Effector memory CD8-positive, alpha-beta T cell (primary cell): ENCODE results near the gene C9orf78.
"Not testable (repeated sequence)": the region's sequence is repeated elsewhere in the genome, so short reads cannot be mapped to it uniquely, and the experiment has no call there.

Experiments
- ATAC-seq: fragments of 150-1000 bp; cut with Tn5 transposase; replicated peaks from 2 replicates; pipeline ENCODE4 v1.10.0; 2021; ENCODE audit warnings: mild to moderate bottlenecking, moderate library complexity
- DNase-seq, 3 experiments: peaks; one replicate each; pipeline ENCODE4 v3.0.0; 2021
- H3K27ac Mint-ChIP-seq, 2 donors: one replicate each; pipeline ENCODE4 v1.8.0; 2022; ENCODE audit warnings: mild to moderate bottlenecking in 2 of 2, mixed read lengths in 2 of 2, moderate library complexity in 2 of 2
- H3K27me3 Mint-ChIP-seq, 2 donors: one replicate each; pipeline ENCODE4 v1.8.0; 2022; ENCODE audit warnings: mixed read lengths in 2 of 2
- H3K36me3 Mint-ChIP-seq: one replicate; pipeline ENCODE4 v1.8.0; 2022; ENCODE audit warnings: mild to moderate bottlenecking, moderate library complexity, mixed read lengths; ENCODE audit not compliant: insufficient read depth
- H3K4me1 Mint-ChIP-seq, 2 donors: one replicate each; pipeline ENCODE4 v1.8.0; 2022; ENCODE audit warnings: low read depth in 2 of 2, mixed read lengths in 2 of 2
- H3K4me3 Mint-ChIP-seq, 2 donors: one replicate each; pipeline ENCODE4 v1.8.0; 2022; ENCODE audit warnings: mild to moderate bottlenecking in 2 of 2, mixed read lengths in 2 of 2, moderate library complexity in 2 of 2
- H3K9me3 Mint-ChIP-seq, 2 donors: one replicate each; pipeline ENCODE4 v1.8.0; 2022; ENCODE audit warnings: mixed read lengths in 2 of 2

C9orf78 gene

DNA sequence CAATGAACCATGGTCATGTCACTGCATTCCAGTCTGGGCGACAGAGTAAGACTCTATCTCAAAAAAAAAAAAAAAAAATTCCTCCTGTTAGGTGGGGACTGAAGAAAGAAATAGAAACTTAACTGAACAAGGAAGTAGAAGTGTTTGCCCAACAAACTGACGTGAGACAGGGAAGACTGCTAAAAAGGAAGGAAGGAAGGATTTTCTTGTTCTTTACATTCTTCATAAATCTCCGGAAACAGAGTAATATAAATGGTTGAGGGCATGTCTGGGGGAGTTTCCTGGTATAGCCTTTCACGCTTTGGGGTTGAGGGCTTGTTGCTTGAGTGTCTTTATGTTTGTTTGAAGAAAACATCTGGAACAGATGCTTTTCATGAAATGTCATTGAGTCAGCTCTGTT is 29.0 kb downstream of the C9orf78 start:
- DNase-seq: no peak
- Mint-ChIP-seq H3K4me3 (peak overlapping the region in 1 of 2 donors; percentile 17), H3K27me3 (no peaks in the 10 kb centered on the region)

DNA sequence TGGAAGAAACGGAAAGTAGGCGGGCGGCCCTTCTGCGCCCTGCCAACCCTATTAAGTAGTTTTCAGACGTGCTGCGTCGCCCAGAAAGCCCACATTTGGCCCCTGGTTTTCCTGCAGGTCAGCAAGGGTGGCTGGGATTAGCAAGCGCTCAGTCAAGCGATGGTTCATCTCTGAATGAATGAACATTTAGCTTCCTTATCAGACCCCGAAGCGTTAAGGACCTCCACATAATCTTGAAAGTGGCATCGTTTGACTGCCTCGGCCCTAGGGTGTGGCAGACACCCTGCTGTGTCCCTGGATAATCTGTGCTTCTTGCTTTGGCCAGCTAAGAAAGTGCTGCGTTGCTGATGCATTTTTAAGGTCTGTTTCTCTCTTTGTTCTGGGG is 31.4 kb downstream of the C9orf78 start:
- Mint-ChIP-seq H3K4me1 (peaks cover 18 to 20% of the 10 kb centered on the region in 2 donors), H3K9me3 (no peaks in the 10 kb centered on the region), H3K27ac (peak overlapping the region; percentile 53 to 94), H3K4me3 (peak overlapping the region; percentile 90 to 92), H3K27me3 (no peaks in the 10 kb centered on the region), H3K36me3 (peaks cover 45% of the 10 kb centered on the region)
- DNase-seq (no peak), ATAC-seq (no peak)

More for the DNA sequence above, 29.0 kb downstream of the C9orf78 start:
- H3K27ac Mint-ChIP-seq: peak overlapping the region; percentile 42 to 66
- no peaks in the 10 kb centered on the region for H3K9me3 Mint-ChIP-seq
- H3K4me1 Mint-ChIP-seq: peaks cover 20 to 23% of the 10 kb centered on the region in 2 donors
- peaks cover 64% of the 10 kb centered on the region for H3K36me3 Mint-ChIP-seq
- no peak for ATAC-seq

DNA sequence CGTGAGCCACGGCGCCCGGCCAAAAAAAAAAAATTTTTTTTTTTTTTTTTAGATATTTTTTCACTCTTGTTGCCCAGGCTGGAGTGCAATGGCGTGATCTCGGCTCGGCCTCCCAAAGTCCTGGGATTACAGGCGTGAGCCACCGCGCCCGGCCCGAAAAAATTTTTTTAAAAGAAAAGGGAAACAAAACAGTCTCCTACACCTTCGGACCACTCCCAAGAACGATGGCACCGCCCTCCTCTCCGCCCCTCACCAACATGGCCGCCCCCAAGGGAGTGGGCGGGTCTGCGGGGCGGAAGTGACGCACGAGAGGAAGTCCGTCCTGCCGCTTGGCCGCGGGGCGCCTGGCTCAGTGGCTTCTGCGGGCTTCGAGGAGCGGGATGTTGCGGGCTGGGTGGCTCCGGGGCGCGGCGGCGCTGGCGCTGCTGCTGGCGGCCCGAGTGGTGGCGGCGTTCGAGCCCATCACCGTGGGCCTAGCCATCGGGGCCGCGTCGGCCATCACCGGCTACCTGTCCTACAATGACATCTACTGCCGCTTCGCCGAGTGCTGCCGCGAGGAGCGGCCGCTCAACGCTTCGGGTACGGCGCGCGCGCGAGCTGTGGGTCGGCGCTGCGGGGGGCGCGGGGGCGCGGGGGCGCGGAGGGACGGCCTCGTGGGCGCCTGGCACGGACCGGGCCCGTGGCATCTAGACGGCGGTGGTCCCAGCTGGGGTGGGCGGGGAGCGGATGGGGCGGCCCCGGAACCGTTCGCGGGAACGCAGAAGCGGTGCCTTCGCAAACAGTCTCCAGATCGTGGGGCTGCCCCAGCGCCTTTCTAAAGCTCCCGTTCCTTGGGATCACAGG is 32.0 kb downstream of the C9orf78 start, which contains the start of gene TOR1B:
Gene TOR1B (plus strand): TSS at position 352 of the 843 bp plus-strand sequence. CDS start 29 bp downstream, at position 381.
- Mint-ChIP-seq H3K27ac (peak within 1 kb of the TSS; percentile 87 to 94), H3K4me3 (peak within 1 kb of the TSS; percentile 90 to 92), H3K36me3 (peaks cover 41% of the 10 kb centered on the region), H3K9me3 (no peaks in the 10 kb centered on the region), H3K27me3 (no peaks in the 10 kb centered on the region), H3K4me1 (peaks cover 18 to 20% of the 10 kb centered on the region in 2 donors)
- DNase-seq (peak; percentile 94 to 98 (median 94)), ATAC-seq (peak; percentile 93)

GRCh38 chr9:129801504-129801903 is 33.6 kb downstream of the C9orf78 start:
- Mint-ChIP-seq H3K4me1 (peaks cover 17 to 20% of the 10 kb centered on the region in 2 donors), H3K36me3 (peaks cover 30% of the 10 kb centered on the region), H3K9me3 (no peaks in the 10 kb centered on the region), H3K4me3 (peak overlapping the region; percentile 40 to 66), H3K27ac (no peak overlapping the region), H3K27me3 (no peaks in the 10 kb centered on the region)
- no peak for DNase-seq
- no peak for ATAC-seq

DNA sequence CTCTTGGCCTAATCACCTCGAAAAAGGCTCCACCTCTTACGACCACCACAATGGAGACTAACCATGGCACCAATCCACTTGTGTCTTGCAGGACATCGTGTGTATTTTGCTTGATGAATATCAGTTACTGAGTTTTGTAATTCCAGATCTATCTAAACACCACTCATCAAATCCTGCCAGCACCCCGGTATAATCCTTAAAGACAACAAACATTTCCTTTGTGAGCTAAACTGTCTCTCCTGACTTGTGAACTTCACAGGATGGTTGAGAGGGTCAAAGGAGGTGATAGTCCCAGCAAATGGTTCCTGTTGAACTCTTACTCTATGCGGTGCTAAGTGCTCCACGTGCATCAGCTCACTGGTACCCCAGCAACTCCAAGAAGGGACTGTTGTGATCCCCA is 36.1 kb downstream of the C9orf78 start:
- DNase-seq (no peak), ATAC-seq (no peak)
- Mint-ChIP-seq H3K4me3 (no peak overlapping the region), H3K9me3 (no peaks in the 10 kb centered on the region), H3K4me1 (peaks cover 3 to 5% of the 10 kb centered on the region in 2 donors), H3K27me3 (peaks cover 0 to 14% of the 10 kb centered on the region in 2 donors), H3K36me3 (peaks cover 9% of the 10 kb centered on the region), H3K27ac (no peak overlapping the region)

- not testable (repeated sequence) for H3K9me3 Mint-ChIP-seq, H3K27ac Mint-ChIP-seq, DNase-seq, H3K4me3 Mint-ChIP-seq, H3K4me1 Mint-ChIP-seq, H3K36me3 Mint-ChIP-seq, ATAC-seq
- H3K27me3 Mint-ChIP-seq: peaks cover 0 to 14% of the 10 kb centered on the region in 2 donors
Measured at GRCh38 chr9:129796029-129796428, 39.0 kb downstream of the C9orf78 start.

GRCh38 chr9:129794549-129794948 is 40.5 kb downstream of the C9orf78 start:
- ATAC-seq (no peak), DNase-seq (no peak)
- Mint-ChIP-seq H3K27ac (no peak overlapping the region), H3K4me1 (no peaks in the 10 kb centered on the region), H3K4me3 (no peak overlapping the region), H3K36me3 (no peaks in the 10 kb centered on the region), H3K9me3 (no peaks in the 10 kb centered on the region), H3K27me3 (peaks cover 0 to 14% of the 10 kb centered on the region in 2 donors)

DNA sequence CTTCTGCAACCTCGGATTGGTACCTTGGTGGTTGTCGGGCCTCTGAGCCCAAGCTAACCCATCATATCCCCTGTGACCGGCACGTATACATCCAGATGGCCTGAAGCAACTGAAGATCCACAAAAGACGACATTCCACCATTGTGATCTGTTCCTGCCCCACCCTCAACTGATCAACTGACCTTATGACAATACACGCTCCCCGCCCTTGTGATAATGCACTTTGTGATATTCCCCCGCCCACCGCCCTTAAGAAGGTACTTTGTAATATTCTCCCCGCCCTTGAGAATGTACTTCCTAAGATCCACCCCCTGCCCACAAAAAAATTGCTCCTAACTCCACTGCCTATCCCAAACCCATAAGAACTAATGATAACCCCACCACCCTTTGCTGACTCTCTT is 48.6 kb downstream of the C9orf78 start:
- Mint-ChIP-seq H3K4me3 (no peak overlapping the region), H3K9me3 (no peaks in the 10 kb centered on the region), H3K27me3 (peaks cover 26 to 43% of the 10 kb centered on the region in 2 donors), H3K4me1 (peaks cover 3 to 5% of the 10 kb centered on the region in 2 donors), H3K36me3 (no peaks in the 10 kb centered on the region), H3K27ac (no peak overlapping the region)
- DNase-seq: no peak
- ATAC-seq: no peak

DNA sequence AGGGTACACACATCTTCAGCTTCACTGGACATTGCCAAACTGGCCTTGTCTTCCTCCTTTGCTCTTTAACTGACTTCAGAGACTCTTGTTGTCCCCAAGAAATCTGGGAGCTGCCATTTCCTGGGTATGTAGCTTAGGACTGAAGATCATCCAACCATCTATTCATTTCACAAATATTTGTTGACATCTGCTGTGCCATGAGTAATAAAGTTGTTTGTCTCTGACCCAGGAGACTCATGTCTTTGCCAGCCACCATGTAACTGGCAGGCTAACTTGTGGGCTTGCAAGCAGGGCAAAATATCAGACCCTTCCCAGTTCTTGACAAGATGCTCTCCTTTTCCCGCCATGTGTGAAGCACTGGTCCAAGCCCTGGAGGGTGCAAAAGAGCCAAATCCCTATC is 49.2 kb downstream of the C9orf78 start:
- ATAC-seq: no peak

DNA sequence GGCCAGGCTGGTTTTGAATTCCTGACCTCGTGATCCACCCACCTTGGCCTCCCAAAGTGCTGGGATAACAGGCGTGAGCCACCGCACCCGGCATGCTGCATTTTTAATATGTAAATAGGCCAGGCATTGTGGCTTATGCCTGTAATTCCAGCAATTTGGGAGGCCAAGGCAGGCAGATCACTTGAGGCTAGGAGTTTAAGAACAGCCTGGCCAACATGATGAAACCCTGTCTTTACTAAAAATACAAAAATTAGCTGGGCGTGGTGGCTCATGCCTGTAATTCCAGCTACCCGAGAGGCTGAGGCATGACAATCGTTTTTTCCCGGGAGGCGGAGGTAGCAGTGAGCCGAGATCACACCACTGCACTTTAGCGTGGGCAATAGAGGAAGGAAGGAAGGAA is 50.1 kb downstream of the C9orf78 start:
- H3K4me1 Mint-ChIP-seq: not testable (repeated sequence)
- peaks cover 26 to 43% of the 10 kb centered on the region in 2 donors for H3K27me3 Mint-ChIP-seq

More for the DNA sequence above, 49.2 kb downstream of the C9orf78 start:
- H3K36me3 Mint-ChIP-seq: no peaks in the 10 kb centered on the region
- H3K4me1 Mint-ChIP-seq: peaks cover 3 to 5% of the 10 kb centered on the region in 2 donors
- DNase-seq: no peak
- H3K9me3 Mint-ChIP-seq: no peaks in the 10 kb centered on the region
- H3K27me3 Mint-ChIP-seq: peaks cover 26 to 43% of the 10 kb centered on the region in 2 donors
- H3K4me3 Mint-ChIP-seq: no peak overlapping the region
- H3K27ac Mint-ChIP-seq: no peak overlapping the region

DNA sequence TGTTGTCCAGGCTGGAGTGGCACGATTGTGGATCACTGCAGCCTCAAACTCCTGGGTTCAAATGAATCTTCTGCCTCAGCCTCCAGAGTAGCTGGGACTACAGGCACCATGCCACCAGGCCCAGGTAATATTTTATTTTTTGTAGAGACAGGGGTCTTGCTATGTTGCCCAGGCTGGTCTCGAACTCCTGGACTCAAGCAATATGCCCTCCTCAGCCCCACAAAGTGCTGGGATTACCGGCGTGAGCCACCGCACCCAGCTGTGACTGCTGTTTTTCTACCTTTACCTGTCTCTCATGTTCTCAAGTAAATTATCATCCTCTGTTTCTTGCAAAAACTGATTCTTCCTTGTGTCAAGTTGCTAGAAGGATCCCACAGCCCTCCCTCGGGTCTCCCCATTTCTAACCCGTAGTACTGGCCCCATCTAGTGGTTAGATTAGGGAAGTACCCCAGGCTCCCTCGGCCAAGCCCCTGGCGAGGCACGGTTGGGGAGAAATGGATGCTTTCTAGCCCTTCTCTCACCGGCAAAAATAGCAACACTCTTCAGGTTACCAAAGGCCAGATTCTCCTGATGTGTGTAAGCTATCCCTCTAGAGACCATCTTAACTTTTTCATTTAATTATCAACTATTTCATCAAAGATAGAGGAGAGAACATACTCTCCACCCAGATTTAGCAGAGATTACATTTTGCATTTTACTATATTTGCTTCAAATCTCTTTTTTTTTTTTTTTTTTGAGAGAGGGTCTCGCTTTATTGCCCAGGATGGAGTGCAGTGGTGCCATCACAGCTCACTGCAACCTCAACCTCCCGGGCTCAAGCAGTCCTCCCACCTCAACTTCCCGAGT is 51.3 kb downstream of the C9orf78 start:
- peak; percentile 97 for ATAC-seq
- H3K27ac Mint-ChIP-seq: peak overlapping the region in 1 of 2 donors; percentile 10

More for the DNA sequence above, 50.1 kb downstream of the C9orf78 start:
- H3K9me3 Mint-ChIP-seq, H3K36me3 Mint-ChIP-seq, H3K4me3 Mint-ChIP-seq, H3K27ac Mint-ChIP-seq, ATAC-seq, DNase-seq: not testable (repeated sequence)

GRCh38 chr9:129781981-129782380 is 53.1 kb downstream of the C9orf78 start:
- no peak overlapping the region for H3K27ac Mint-ChIP-seq
- H3K9me3 Mint-ChIP-seq: no peaks in the 10 kb centered on the region
- H3K4me3 Mint-ChIP-seq: no peak overlapping the region
- peaks cover 11 to 13% of the 10 kb centered on the region in 2 donors for H3K4me1 Mint-ChIP-seq
- H3K27me3 Mint-ChIP-seq: peaks cover 20 to 28% of the 10 kb centered on the region in 2 donors
- peaks cover 4% of the 10 kb centered on the region for H3K36me3 Mint-ChIP-seq
- DNase-seq (no peak), ATAC-seq (no peak)

More for the DNA sequence above, 51.3 kb downstream of the C9orf78 start:
- Mint-ChIP-seq H3K4me3 (no peak overlapping the region), H3K36me3 (no peaks in the 10 kb centered on the region), H3K9me3 (no peaks in the 10 kb centered on the region), H3K27me3 (peaks cover 28 to 37% of the 10 kb centered on the region in 2 donors), H3K4me1 (peaks cover 3 to 5% of the 10 kb centered on the region in 2 donors)
- DNase-seq: peak; percentile 73 to 80 (median 74)

- Mint-ChIP-seq H3K4me3 (no peak overlapping the region), H3K36me3 (peaks cover 6% of the 10 kb centered on the region), H3K27ac (no peak overlapping the region), H3K4me1 (peaks cover 11 to 15% of the 10 kb centered on the region in 2 donors), H3K9me3 (no peaks in the 10 kb centered on the region), H3K27me3 (peaks cover 15 to 23% of the 10 kb centered on the region in 2 donors)
- ATAC-seq: no peak
- no peak for DNase-seq
Measured at GRCh38 chr9:129781131-129781530, 53.9 kb downstream of the C9orf78 start.
